Aorta (tissue), 5 donors: ENCODE measurements around the gene TES. TPM values are rescaled to one million over a fixed set of nuclear protein-coding genes. Genes with fewer than 3 reads are reported as not detected.

Experiments
- ATAC-seq: fragments of 200-7000 bp; cut with Tn5 transposase; one replicate; pipeline ENCODE4 v1.9.1; 2022; ENCODE audit warnings: moderate library complexity; ENCODE audit not compliant: low FRiP score
- DNase-seq, 2 donors: peaks; one replicate each; pipeline ENCODE4 v3.0.0-alpha.2; 2020
- H3K27ac ChIP-seq, 2 donors: one replicate each; pipeline ENCODE4 v1.5.1; 2013; ENCODE audit warnings: low read length in 2 of 2, mild to moderate bottlenecking in 2 of 2, moderate library complexity in 2 of 2, control low read depth in 1 of 2, inconsistent platforms in 1 of 2, low read depth in 1 of 2
- H3K27me3 ChIP-seq, 2 donors: one replicate each; pipeline ENCODE4 v1.6.1; 2013; ENCODE audit warnings: control low read depth in 1 of 2, low read length in 1 of 2, mild to moderate bottlenecking in 1 of 2, moderate library complexity in 1 of 2; ENCODE audit not compliant: insufficient read depth in 2 of 2, control insufficient read depth in 1 of 2
- H3K36me3 ChIP-seq, 2 donors: one replicate each; pipeline ENCODE4 v1.6.1; 2013; ENCODE audit warnings: control low read depth in 1 of 2, low read length in 1 of 2, mild to moderate bottlenecking in 1 of 2; ENCODE audit not compliant: insufficient read depth in 2 of 2, control insufficient read depth in 1 of 2
- H3K4me1 ChIP-seq, 2 donors: one replicate each; pipeline ENCODE4 v1.6.1; 2013; ENCODE audit warnings: low read length in 2 of 2, control low read depth in 1 of 2, mild to moderate bottlenecking in 1 of 2, moderate library complexity in 1 of 2; ENCODE audit not compliant: insufficient read depth in 2 of 2, control insufficient read depth in 1 of 2
- H3K4me3 ChIP-seq, 2 donors: one replicate each; pipeline ENCODE4 v1.5.1; 2013; ENCODE audit warnings: low read length in 2 of 2, control low read depth in 1 of 2, mild to moderate bottlenecking in 1 of 2
- H3K9me3 ChIP-seq: one replicate; pipeline ENCODE4 v1.6.1; 2013; ENCODE audit warnings: mild to moderate bottlenecking, low read length; ENCODE audit not compliant: control insufficient read depth
- WGBS, 2 donors: extraction: QIAGEN DNeasy Blood & Tissue Kit; methylation state at CpG; one replicate each; pipeline ENCODE4 v1.1.7; 2013; 5-methylcytosine and 5-hydroxymethylcytosine counted together
- intact Hi-C, 2 donors: fragments of 100-400 bp; cut with DNase I; formaldehyde crosslinking; loops; one replicate each; pipeline versions ENCODE4 v1.14.2 to v1.15.0; 2022
- polyA plus RNA-seq, 2 donors: library from polyadenylated mRNA; stranded (reverse); fragments of 200-250 nt; gene quantifications; one replicate each; pipeline ENCODE4 v1.2.3, GENCODE V29; 2013
- total RNA-seq, 2 donors: library from RNA; stranded (reverse); fragmentation: NEBNext Ultra II Directional; extraction: Animal tissue kit (Norgen Biotek cat#: 25700); gene quantifications; one replicate each; pipeline ENCODE4 v1.2.1, GENCODE V29; 2021
- donor health status: healthy with polysubstance abuse.
- donor health status: Bipolar disorder and iron deficiency.
- donor health status: DM: no; HTN: no; CAD: no.
- donor health status: DM: no; HTN: no; CAD: no.
- donor health status: DM: yes; HTN: yes; CAD: no.

TES gene
- total and polyA plus RNA-seq, 4 donors = 73.6 to 340 (median 114) TPM

DNA sequence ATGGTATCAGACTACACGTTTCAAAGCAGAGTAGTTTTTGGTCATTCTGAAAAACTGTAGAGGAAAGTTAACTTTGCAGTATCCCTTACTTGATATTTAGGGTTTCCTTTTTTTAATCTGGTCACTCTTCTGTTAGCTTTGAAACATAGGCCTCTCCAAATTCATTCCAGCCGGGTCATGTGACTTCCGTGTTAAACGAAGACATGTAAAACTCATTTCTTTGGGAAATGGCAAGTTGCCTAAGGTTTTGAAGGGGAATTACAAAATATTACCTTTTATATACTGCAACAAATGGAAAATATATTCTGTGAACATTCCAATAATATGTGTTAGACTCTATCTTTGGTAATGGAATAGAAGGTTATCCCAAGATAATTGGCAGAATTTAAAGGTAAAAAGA lies 9.5 kb downstream of the TES start:
- intact Hi-C loops = no loop called here
- H3K27me3 ChIP-seq = no peaks in the 10 kb centered on the region
- no peaks in the 10 kb centered on the region for H3K36me3 ChIP-seq
- 14 to 31% methylated on average over 4 of the region's 4 CpGs for WGBS, 2 donors
- DNase-seq (no peak), ATAC-seq (no peak)
- peak overlapping the region in 1 of 2 donors; percentile 61 for H3K27ac ChIP-seq
- no peaks in the 10 kb centered on the region for H3K9me3 ChIP-seq
- no peak overlapping the region for H3K4me3 ChIP-seq
- H3K4me1 ChIP-seq = peaks cover 4 to 19% of the 10 kb centered on the region in 2 donors

GRCh38 chr7:116222501-116222900 lies 12.2 kb downstream of the TES start:
- H3K4me3 ChIP-seq = no peak overlapping the region
- ATAC-seq (no peak), DNase-seq (no peak)
- no peaks in the 10 kb centered on the region for H3K9me3 ChIP-seq
- H3K36me3 ChIP-seq = no peaks in the 10 kb centered on the region
- H3K4me1 ChIP-seq = peaks cover 4 to 12% of the 10 kb centered on the region in 2 donors
- H3K27ac ChIP-seq = no peak overlapping the region
- no peaks in the 10 kb centered on the region for H3K27me3 ChIP-seq
- intact Hi-C loops = no loop called here
- WGBS, 2 donors = 82 to 88% methylated on average over 5 of the region's 5 CpGs

DNA sequence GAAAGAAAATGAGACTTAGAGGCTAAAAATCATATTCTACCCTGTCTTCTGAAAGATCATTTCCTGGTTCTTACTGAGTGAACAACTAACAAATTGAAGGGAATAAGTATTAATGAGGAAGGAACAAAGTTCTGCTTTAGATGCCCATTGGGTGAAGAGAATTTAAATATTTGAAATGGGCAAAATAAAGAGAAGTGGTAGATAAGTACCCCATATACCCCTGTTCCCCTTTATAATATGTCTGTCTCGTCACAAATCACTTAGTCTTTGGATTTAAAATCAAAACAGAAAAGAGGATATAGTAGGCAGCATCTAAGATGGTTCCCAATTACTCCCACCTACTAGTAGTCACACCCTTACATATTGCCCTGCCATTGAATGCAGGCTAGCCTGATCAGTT lies 13.2 kb downstream of the TES start:
- no peak overlapping the region for H3K27ac ChIP-seq
- H3K36me3 ChIP-seq = no peaks in the 10 kb centered on the region
- no peaks in the 10 kb centered on the region for H3K27me3 ChIP-seq
- DNase-seq (no peak), ATAC-seq (no peak)
- H3K4me1 ChIP-seq = peaks cover 4 to 12% of the 10 kb centered on the region in 2 donors
- intact Hi-C loops = no loop called here
- H3K4me3 ChIP-seq = no peak overlapping the region
- 95 to 100% methylated on average over 1 of the region's 1 CpG for WGBS, 2 donors
- H3K9me3 ChIP-seq = no peaks in the 10 kb centered on the region

- Histone ChIP-seq H3K9me3 (no peaks in the 10 kb centered on the region), H3K4me3 (no peak overlapping the region), H3K4me1 (peaks cover 8 to 13% of the 10 kb centered on the region in 2 donors), H3K36me3 (no peaks in the 10 kb centered on the region), H3K27ac (no peak overlapping the region), H3K27me3 (no peaks in the 10 kb centered on the region)
- intact Hi-C loops = no loop called here
- WGBS, 2 donors = 45 to 59% methylated on average over 2 of the region's 2 CpGs
- no peak for ATAC-seq
- no peak for DNase-seq
Observed at GRCh38 chr7:116224492-116225098, 14.3 kb downstream of the TES start.

- Histone ChIP-seq H3K4me1 (peaks cover 6 to 13% of the 10 kb centered on the region in 2 donors), H3K4me3 (no peak overlapping the region), H3K27me3 (no peaks in the 10 kb centered on the region), H3K9me3 (no peaks in the 10 kb centered on the region), H3K36me3 (no peaks in the 10 kb centered on the region), H3K27ac (no peak overlapping the region)
- intact Hi-C loops = no loop called here
- DNase-seq (no peak), ATAC-seq (no peak)
Observed at GRCh38 chr7:116225860-116226259, 15.5 kb downstream of the TES start.

DNA sequence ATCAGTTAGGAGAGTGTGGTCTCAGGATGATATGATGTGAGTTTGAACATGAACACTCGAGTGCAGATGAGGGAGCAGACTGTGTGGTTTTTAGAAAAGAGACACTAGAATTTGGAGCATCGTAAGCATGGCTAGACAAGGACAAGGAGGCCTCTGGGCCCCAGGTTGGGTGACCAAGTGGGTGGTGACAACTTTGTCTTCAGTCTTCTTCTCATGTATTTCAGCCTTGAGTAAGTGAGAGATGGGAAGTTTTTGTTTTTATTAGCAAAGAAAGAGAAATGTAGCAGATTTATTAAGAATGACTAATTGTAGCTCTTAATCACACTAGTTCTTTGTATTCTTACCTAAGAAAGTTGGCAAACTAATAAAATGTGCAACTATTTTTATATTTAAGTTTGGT lies 16.3 kb downstream of the TES start:
- intact Hi-C loops = no loop called here
- WGBS, 2 donors = 89 to 92% methylated on average over 2 of the region's 2 CpGs
- Histone ChIP-seq H3K9me3 (no peaks in the 10 kb centered on the region), H3K4me1 (peaks cover 8 to 21% of the 10 kb centered on the region in 2 donors), H3K27me3 (no peaks in the 10 kb centered on the region), H3K36me3 (no peaks in the 10 kb centered on the region), H3K4me3 (no peak overlapping the region), H3K27ac (no peak overlapping the region)
- DNase-seq (no peak), ATAC-seq (no peak)

GRCh38 chr7:116227678-116228239 lies 17.4 kb downstream of the TES start:
- H3K36me3 ChIP-seq = no peaks in the 10 kb centered on the region
- ATAC-seq (peak; percentile 69), DNase-seq (no peak)
- intact Hi-C loops = loop anchor here in 1 of 2 donors (2.0 kb wide), 1 partner anchor 17 kb away; the partner anchor contains the start of gene TES
- peak overlapping the region in 1 of 2 donors; percentile 43 for H3K27ac ChIP-seq
- H3K4me3 ChIP-seq = peak overlapping the region in 1 of 2 donors; percentile 64
- H3K9me3 ChIP-seq = no peaks in the 10 kb centered on the region
- H3K27me3 ChIP-seq = no peaks in the 10 kb centered on the region
- peaks cover 5 to 22% of the 10 kb centered on the region in 2 donors for H3K4me1 ChIP-seq
- 1 to 14% methylated on average over 2 of the region's 2 CpGs for WGBS, 2 donors

DNA sequence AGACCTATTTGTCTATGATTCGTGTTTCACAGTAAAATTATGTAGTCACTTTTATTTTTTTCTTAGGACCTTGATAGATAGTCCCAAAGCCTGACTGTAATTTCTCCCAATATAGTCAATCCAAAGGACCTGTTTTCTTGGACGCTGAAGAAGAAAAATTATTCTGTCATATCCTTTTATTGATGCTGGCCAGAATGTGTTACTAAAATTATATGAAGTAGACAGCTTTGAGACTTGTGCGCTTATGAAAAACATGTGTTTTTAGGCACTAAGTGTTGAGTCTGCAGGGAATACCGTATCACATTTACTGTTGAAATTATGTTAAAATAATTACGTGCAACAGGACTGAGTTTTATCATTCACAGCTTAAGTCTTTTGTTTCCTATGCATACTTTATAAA lies 17.9 kb downstream of the TES start:
- 3 to 6% methylated on average over 5 of the region's 5 CpGs for WGBS, 2 donors

GRCh38 chr7:116229366-116229765 lies 19.0 kb downstream of the TES start:
- no peak for ATAC-seq
- Histone ChIP-seq H3K36me3 (no peaks in the 10 kb centered on the region), H3K4me1 (peaks cover 9 to 28% of the 10 kb centered on the region in 2 donors), H3K9me3 (no peaks in the 10 kb centered on the region), H3K27ac (peak overlapping the region; percentile 96 to 97), H3K4me3 (no peak overlapping the region), H3K27me3 (no peaks in the 10 kb centered on the region)
- DNase-seq = no peak
- intact Hi-C loops = loop anchor here in 1 of 2 donors (2.0 kb wide), 1 partner anchor 19 kb away; the partner anchor contains the start of gene TES

More for the DNA sequence above, 17.9 kb downstream of the TES start:
- Histone ChIP-seq H3K4me1 (peaks cover 8 to 25% of the 10 kb centered on the region in 2 donors), H3K27ac (peak overlapping the region in 1 of 2 donors; percentile 43), H3K36me3 (no peaks in the 10 kb centered on the region), H3K4me3 (peak overlapping the region in 1 of 2 donors; percentile 64), H3K9me3 (no peaks in the 10 kb centered on the region), H3K27me3 (no peaks in the 10 kb centered on the region)
- ATAC-seq = peak; percentile 33
- intact Hi-C loops = loop anchor here in 1 of 2 donors (2.0 kb wide), 1 partner anchor 17 kb away; the partner anchor contains the start of gene TES
- no peak for DNase-seq
